ENCODE results near the gene ARID2.

GRCh38 chr12:45703942-45704341 lies 25.6 kb upstream of the ARID2 start:
- TF ChIP-seq POLR2A (IDR thresholded peaks at IDR 0.05; ENCODE audit: low read length) (no peak), GATA1 (IDR thresholded peaks at IDR 0.05; ENCODE audit: low read depth, low read length) (no peak)
